GM23338 (cell line): ENCODE data around the gene GIPC2. TPM values are rescaled to one million over a fixed set of nuclear protein-coding genes. Genes with fewer than 3 reads are reported as not detected.

Source experiments
- ATAC-seq: fragments of 200-7000 bp; cut with Tn5 transposase; 3 replicates; pipeline ENCODE4 v1.9.1; 2020
- DNase-seq: peaks from one replicate; pipeline ENCODE4 v3.0.0-alpha.2; 2015; ENCODE audit warnings: low spot score
- H2AFZ ChIP-seq: fragments of 200-600 bp; sonication (generic); 2 replicates; pipeline ENCODE4 v1.8.0; 2016; ENCODE audit warnings: antibody characterized with exemption, mild to moderate bottlenecking, moderate library complexity
- H3F3A ChIP-seq: fragments of 200-600 bp; sonication (generic); replicated peaks from 2 replicates; pipeline ENCODE4 v1.8.0; 2017; ENCODE audit warnings: antibody characterized with exemption, mixed run types, low read depth
- H3K27ac ChIP-seq: fragments of 200-600 bp; sonication (generic); 2 replicates; pipeline ENCODE4 v1.6.1; 2016; ENCODE audit warnings: low read depth
- H3K27me3 ChIP-seq: fragments of 200-600 bp; sonication (generic); 2 replicates; pipeline ENCODE4 v1.8.0; 2016; ENCODE audit warnings: mild to moderate bottlenecking, mixed run types, moderate library complexity; ENCODE audit not compliant: insufficient read depth
- H3K36me3 ChIP-seq: fragments of 200-600 bp; sonication (generic); 2 replicates; pipeline ENCODE4 v1.8.0; 2016; ENCODE audit warnings: mild to moderate bottlenecking; ENCODE audit not compliant: insufficient read depth
- H3K4me1 ChIP-seq: fragments of 200-600 bp; sonication (generic); 2 replicates; pipeline ENCODE4 v1.8.0; 2016; ENCODE audit warnings: mild to moderate bottlenecking, moderate library complexity; ENCODE audit not compliant: insufficient read depth
- H3K4me2 ChIP-seq: fragments of 200-600 bp; sonication (generic); 2 replicates; pipeline ENCODE4 v1.7.1; 2017; ENCODE audit warnings: mixed run types
- H3K4me3 ChIP-seq: fragments of 200-600 bp; sonication (generic); 2 replicates; pipeline ENCODE4 v1.6.1; 2016; ENCODE audit warnings: mixed run types
- H3K79me2 ChIP-seq: fragments of 200-600 bp; sonication (generic); replicated peaks from 2 replicates; pipeline ENCODE4 v1.8.0; 2017; ENCODE audit warnings: mild to moderate bottlenecking; ENCODE audit not compliant: insufficient read depth
- H3K9me2 ChIP-seq: fragments of 200-600 bp; sonication (generic); 2 replicates; pipeline ENCODE4 v1.8.0; 2017; ENCODE audit not compliant: insufficient read depth
- H4K20me1 ChIP-seq: fragments of 200-600 bp; sonication (generic); replicated peaks from 2 replicates; pipeline ENCODE4 v1.8.0; 2017; ENCODE audit warnings: mild to moderate bottlenecking; ENCODE audit not compliant: insufficient read depth
- H3K27ac Mint-ChIP-seq: 2 replicates; pipeline ENCODE4 v1.8.0; 2020; ENCODE audit warnings: inconsistent platforms, mild to moderate bottlenecking, moderate library complexity, mixed read lengths
- H3K27me3 Mint-ChIP-seq: 3 replicates; pipeline ENCODE4 v1.8.0; 2022; ENCODE audit warnings: low read depth, mild to moderate bottlenecking, moderate library complexity, mixed read lengths, inconsistent platforms; ENCODE audit not compliant: insufficient read depth, poor library complexity
- H3K36me3 Mint-ChIP-seq: 3 replicates; pipeline ENCODE4 v1.8.0; 2021; ENCODE audit warnings: low read depth, mild to moderate bottlenecking, inconsistent platforms, moderate library complexity, mixed read lengths
- H3K4me1 Mint-ChIP-seq: 3 replicates; pipeline ENCODE4 v1.8.0; 2020; ENCODE audit warnings: mild to moderate bottlenecking, inconsistent platforms, mixed read lengths
- H3K4me3 Mint-ChIP-seq: 3 replicates; pipeline ENCODE4 v1.8.0; 2021; ENCODE audit warnings: moderate library complexity, mild to moderate bottlenecking, inconsistent platforms, mixed read lengths
- H3K9me3 Mint-ChIP-seq: 3 replicates; pipeline ENCODE4 v1.8.0; 2020; ENCODE audit warnings: moderate library complexity, mild to moderate bottlenecking, inconsistent platforms, mixed read lengths
- CREB1 ChIP-seq: fragments of 250-450 bp; sonication (Bioruptor Pico); IDR thresholded peaks from 2 replicates; pipeline ENCODE4 v1.5.0; 2020; ENCODE audit warnings: low read depth, mild to moderate bottlenecking, moderate library complexity
- EZH2 ChIP-seq: fragments of 200-600 bp; sonication (generic); IDR thresholded peaks from one replicate; pipeline ENCODE4 v1.8.0; 2017; ENCODE audit warnings: antibody characterized with exemption, mild to moderate bottlenecking, low read depth; ENCODE audit not compliant: unreplicated experiment
- STAT1 ChIP-seq: IDR thresholded peaks from one replicate; pipeline ENCODE4 v1.6.1; 2016; ENCODE audit warnings: antibody characterized with exemption; ENCODE audit not compliant: unreplicated experiment
- polyA plus RNA-seq: library from polyadenylated mRNA; unstranded; fragments of >200 nt; fragmentation: Nextera tagmentation; extraction: Ambion mirVana; gene quantifications from 2 replicates; pipeline ENCODE4 v1.2.1, GENCODE V29; 2016
- total RNA-seq: library from RNA; depleted of rRNA; stranded (reverse); fragments of >200 nt; shearing (Covaris generic); gene quantifications from 2 replicates; pipeline ENCODE4 v1.2.3, GENCODE V29; 2014
- TF ChIP-seq, protein P1 (sequence below): IDR thresholded peaks from 2 replicates; pipeline ENCODE4 v1.6.1; 2016; ENCODE audit warnings: antibody characterized with exemption
- TF ChIP-seq, protein P2 (sequence below): fragments of 250-450 bp; sonication (Bioruptor Pico); IDR thresholded peaks from 2 replicates; pipeline ENCODE4 v1.5.0; 2020; ENCODE audit warnings: mild to moderate bottlenecking, moderate library complexity

GIPC2 gene
- total and polyA plus RNA-seq, 2 experiments from 2014 or later, result 1.2 to 1.5 TPM

DNA sequence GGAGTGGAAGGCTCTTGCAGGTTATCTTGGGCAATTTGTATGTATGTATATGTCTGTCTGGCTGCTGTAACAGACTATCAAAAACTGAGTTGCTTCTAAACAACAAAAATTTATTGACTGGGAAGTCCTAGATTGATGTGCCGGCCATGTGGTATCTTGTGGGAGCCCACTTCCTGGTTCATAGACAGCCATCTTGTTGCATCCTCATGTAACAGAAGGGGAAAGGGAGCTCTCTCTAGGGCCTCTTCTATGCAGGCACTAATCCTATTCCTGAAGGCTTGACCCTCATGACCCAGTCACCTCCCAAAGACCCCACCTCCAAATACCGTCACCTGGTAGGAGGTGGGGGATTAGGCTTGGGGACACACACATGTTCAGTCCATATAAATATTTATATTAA is 9.2 kb downstream of the GIPC2 start:
- H3K27ac Mint-ChIP-seq, result no peak overlapping the region
- peaks cover 4% of the 10 kb centered on the region; the same call in 1 of the 2 replicates for H3K4me1 ChIP-seq
- no peak for DNase-seq
- H3K36me3 Mint-ChIP-seq, result no peaks in the 10 kb centered on the region
- no peak overlapping the region for H3K4me3 Mint-ChIP-seq
- H3K27ac ChIP-seq, result no peak overlapping the region
- no peaks in the 10 kb centered on the region; the same call in 1 of the 2 replicates for H4K20me1 ChIP-seq
- peaks cover 2% of the 10 kb centered on the region for H3K27me3 Mint-ChIP-seq
- H3K4me3 ChIP-seq, result no peak overlapping the region
- no peak for TF ChIP-seq CREB1 (CRISPR knock-in tag)
- TF ChIP-seq, protein P1, sequence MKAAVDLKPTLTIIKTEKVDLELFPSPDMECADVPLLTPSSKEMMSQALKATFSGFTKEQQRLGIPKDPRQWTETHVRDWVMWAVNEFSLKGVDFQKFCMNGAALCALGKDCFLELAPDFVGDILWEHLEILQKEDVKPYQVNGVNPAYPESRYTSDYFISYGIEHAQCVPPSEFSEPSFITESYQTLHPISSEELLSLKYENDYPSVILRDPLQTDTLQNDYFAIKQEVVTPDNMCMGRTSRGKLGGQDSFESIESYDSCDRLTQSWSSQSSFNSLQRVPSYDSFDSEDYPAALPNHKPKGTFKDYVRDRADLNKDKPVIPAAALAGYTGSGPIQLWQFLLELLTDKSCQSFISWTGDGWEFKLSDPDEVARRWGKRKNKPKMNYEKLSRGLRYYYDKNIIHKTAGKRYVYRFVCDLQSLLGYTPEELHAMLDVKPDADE, result no peak
- TF ChIP-seq STAT1, result no peak
- TF ChIP-seq, protein P2, sequence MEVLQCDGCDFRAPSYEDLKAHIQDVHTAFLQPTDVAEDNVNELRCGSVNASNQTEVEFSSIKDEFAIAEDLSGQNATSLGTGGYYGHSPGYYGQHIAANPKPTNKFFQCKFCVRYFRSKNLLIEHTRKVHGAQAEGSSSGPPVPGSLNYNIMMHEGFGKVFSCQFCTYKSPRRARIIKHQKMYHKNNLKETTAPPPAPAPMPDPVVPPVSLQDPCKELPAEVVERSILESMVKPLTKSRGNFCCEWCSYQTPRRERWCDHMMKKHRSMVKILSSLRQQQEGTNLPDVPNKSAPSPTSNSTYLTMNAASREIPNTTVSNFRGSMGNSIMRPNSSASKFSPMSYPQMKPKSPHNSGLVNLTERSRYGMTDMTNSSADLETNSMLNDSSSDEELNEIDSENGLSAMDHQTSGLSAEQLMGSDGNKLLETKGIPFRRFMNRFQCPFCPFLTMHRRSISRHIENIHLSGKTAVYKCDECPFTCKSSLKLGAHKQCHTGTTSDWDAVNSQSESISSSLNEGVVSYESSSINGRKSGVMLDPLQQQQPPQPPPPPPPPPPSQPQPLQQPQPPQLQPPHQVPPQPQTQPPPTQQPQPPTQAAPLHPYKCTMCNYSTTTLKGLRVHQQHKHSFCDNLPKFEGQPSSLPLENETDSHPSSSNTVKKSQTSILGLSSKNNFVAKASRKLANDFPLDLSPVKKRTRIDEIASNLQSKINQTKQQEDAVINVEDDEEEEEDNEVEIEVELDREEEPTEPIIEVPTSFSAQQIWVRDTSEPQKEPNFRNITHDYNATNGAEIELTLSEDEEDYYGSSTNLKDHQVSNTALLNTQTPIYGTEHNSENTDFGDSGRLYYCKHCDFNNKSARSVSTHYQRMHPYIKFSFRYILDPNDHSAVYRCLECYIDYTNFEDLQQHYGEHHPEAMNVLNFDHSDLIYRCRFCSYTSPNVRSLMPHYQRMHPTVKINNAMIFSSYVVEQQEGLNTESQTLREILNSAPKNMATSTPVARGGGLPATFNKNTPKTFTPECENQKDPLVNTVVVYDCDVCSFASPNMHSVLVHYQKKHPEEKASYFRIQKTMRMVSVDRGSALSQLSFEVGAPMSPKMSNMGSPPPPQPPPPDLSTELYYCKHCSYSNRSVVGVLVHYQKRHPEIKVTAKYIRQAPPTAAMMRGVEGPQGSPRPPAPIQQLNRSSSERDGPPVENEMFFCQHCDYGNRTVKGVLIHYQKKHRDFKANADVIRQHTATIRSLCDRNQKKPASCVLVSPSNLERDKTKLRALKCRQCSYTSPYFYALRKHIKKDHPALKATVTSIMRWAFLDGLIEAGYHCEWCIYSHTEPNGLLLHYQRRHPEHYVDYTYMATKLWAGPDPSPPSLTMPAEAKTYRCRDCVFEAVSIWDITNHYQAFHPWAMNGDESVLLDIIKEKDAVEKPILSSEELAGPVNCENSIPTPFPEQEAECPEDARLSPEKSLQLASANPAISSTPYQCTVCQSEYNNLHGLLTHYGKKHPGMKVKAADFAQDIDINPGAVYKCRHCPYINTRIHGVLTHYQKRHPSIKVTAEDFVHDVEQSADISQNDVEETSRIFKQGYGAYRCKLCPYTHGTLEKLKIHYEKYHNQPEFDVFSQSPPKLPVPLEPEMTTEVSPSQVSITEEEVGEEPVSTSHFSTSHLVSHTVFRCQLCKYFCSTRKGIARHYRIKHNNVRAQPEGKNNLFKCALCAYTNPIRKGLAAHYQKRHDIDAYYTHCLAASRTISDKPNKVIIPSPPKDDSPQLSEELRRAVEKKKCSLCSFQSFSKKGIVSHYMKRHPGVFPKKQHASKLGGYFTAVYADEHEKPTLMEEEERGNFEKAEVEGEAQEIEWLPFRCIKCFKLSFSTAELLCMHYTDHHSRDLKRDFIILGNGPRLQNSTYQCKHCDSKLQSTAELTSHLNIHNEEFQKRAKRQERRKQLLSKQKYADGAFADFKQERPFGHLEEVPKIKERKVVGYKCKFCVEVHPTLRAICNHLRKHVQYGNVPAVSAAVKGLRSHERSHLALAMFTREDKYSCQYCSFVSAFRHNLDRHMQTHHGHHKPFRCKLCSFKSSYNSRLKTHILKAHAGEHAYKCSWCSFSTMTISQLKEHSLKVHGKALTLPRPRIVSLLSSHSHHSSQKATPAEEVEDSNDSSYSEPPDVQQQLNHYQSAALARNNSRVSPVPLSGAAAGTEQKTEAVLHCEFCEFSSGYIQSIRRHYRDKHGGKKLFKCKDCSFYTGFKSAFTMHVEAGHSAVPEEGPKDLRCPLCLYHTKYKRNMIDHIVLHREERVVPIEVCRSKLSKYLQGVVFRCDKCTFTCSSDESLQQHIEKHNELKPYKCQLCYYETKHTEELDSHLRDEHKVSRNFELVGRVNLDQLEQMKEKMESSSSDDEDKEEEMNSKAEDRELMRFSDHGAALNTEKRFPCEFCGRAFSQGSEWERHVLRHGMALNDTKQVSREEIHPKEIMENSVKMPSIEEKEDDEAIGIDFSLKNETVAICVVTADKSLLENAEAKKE (CRISPR knock-in tag), result no peak
- no peak for TF ChIP-seq EZH2
- no peak overlapping the region for H2AFZ ChIP-seq
- no peaks in the 10 kb centered on the region for H3K79me2 ChIP-seq
- no peaks in the 10 kb centered on the region for H3F3A ChIP-seq
- ATAC-seq, result no peak
- H3K4me1 Mint-ChIP-seq, result no peaks in the 10 kb centered on the region
- H3K4me2 ChIP-seq, result no peak overlapping the region
- H3K27me3 ChIP-seq, result no peaks in the 10 kb centered on the region
- H3K9me3 Mint-ChIP-seq, result no peaks in the 10 kb centered on the region
- H3K36me3 ChIP-seq, result no peaks in the 10 kb centered on the region
- 0 out of 2 replicates have a peak, but pooled peaks cover 3% of the 10 kb centered on the region for H3K9me2 ChIP-seq
